ENCODE results near the gene ENTR1.

DNA sequence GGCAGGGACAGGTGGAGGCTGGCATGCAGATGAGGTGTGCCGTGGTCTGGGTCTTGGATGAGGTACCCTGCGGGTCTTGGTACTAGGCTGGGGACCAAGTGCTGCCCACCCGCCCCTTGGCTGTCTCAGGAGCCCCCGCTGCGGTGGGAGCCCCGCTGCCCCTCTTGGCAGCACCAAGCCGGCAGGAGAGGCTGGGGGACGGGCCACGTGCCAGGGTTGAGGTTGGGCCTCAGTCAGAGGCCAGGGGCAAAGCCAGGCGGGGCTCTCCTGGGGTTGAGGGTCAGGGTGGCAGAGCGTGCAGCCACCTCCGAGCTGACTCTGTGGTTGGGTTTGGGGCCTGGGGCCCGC lies 38.9 kb downstream of the ENTR1 start:
- TF ChIP-seq, protein P1, sequence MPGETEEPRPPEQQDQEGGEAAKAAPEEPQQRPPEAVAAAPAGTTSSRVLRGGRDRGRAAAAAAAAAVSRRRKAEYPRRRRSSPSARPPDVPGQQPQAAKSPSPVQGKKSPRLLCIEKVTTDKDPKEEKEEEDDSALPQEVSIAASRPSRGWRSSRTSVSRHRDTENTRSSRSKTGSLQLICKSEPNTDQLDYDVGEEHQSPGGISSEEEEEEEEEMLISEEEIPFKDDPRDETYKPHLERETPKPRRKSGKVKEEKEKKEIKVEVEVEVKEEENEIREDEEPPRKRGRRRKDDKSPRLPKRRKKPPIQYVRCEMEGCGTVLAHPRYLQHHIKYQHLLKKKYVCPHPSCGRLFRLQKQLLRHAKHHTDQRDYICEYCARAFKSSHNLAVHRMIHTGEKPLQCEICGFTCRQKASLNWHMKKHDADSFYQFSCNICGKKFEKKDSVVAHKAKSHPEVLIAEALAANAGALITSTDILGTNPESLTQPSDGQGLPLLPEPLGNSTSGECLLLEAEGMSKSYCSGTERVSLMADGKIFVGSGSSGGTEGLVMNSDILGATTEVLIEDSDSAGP (CRISPR knock-in tag; IDR thresholded peaks at IDR 0.05; ENCODE audit: borderline replicate concordance) = no peak
- TF ChIP-seq ZNF792 (CRISPR knock-in tag; IDR thresholded peaks at IDR 0.05) = no peak
- TF ChIP-seq, protein P2, sequence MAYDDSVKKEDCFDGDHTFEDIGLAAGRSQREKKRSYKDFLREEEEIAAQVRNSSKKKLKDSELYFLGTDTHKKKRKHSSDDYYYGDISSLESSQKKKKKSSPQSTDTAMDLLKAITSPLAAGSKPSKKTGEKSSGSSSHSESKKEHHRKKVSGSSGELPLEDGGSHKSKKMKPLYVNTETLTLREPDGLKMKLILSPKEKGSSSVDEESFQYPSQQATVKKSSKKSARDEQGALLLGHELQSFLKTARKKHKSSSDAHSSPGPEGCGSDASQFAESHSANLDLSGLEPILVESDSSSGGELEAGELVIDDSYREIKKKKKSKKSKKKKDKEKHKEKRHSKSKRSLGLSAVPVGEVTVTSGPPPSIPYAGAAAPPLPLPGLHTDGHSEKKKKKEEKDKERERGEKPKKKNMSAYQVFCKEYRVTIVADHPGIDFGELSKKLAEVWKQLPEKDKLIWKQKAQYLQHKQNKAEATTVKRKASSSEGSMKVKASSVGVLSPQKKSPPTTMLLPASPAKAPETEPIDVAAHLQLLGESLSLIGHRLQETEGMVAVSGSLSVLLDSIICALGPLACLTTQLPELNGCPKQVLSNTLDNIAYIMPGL (CRISPR knock-in tag; IDR thresholded peaks at IDR 0.05; ENCODE audit: borderline replicate concordance in 1 of 2, low read depth in 1 of 2) = no peak
- TF ChIP-seq NFE2 (CRISPR knock-in tag; IDR thresholded peaks at IDR 0.05) = no peak

Data from HepG2 (cell line).